Measurements from ENCODE around the gene SRGAP3.

The SRGAP3 gene

DNA sequence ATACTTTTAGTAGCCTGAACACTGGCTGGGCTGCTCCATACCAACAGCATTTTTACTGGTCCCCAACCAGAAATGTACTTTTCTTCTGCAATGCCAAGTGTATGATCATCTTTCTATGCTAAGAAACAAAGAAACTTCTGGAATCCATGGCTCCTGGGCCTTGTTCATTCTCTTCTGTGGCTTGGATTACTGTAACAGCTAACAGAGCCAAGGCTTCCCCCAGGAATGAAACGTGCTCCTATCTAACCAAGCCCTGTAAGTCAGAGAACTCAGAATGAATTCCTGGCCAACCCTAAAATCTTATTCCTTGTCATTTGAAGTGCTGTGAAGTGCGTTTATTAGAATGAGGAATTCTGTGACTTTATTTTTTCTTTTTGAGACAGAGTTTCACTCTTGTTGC lies 183.3 kb downstream of the SRGAP3 start:
- no peak for DNase-seq (ENCODE audit: low read depth)
- TF ChIP-seq, protein P1, sequence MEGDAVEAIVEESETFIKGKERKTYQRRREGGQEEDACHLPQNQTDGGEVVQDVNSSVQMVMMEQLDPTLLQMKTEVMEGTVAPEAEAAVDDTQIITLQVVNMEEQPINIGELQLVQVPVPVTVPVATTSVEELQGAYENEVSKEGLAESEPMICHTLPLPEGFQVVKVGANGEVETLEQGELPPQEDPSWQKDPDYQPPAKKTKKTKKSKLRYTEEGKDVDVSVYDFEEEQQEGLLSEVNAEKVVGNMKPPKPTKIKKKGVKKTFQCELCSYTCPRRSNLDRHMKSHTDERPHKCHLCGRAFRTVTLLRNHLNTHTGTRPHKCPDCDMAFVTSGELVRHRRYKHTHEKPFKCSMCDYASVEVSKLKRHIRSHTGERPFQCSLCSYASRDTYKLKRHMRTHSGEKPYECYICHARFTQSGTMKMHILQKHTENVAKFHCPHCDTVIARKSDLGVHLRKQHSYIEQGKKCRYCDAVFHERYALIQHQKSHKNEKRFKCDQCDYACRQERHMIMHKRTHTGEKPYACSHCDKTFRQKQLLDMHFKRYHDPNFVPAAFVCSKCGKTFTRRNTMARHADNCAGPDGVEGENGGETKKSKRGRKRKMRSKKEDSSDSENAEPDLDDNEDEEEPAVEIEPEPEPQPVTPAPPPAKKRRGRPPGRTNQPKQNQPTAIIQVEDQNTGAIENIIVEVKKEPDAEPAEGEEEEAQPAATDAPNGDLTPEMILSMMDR (IDR thresholded peaks at IDR 0.05; ENCODE audit: control insufficient read depth, insufficient read depth, low read depth, low read length, missing control alignments) = no peak
- H3K4me3 ChIP-seq (ENCODE audit: control insufficient read depth, low read depth, low read length) = no peak overlapping the region

DNA sequence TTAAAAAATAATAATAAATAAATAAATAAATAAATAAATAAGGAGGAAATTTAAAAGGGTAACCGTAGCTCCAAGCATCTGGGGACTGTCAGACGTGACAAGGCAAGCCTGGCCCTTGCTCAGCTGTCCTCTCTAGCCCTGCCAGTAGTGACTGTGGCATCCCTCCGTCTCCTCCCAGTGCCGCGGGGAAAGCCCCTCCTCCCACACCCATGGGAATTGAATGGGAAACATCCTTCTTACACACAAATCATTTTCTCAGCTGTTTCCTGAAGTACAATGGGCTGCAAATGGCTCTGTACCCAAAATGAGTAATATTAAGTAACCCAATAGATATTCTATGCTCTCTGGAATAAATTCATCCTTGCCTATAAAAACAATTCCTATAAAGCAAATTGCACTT lies 184.6 kb downstream of the SRGAP3 start:
- DNase-seq (ENCODE audit: low read depth) = no peak
- TF ChIP-seq, protein P1 (IDR thresholded peaks at IDR 0.05; ENCODE audit: control insufficient read depth, insufficient read depth, low read depth, low read length, missing control alignments) = no peak
- H3K4me3 ChIP-seq (ENCODE audit: control insufficient read depth, low read depth, low read length) = no peak overlapping the region

DNA sequence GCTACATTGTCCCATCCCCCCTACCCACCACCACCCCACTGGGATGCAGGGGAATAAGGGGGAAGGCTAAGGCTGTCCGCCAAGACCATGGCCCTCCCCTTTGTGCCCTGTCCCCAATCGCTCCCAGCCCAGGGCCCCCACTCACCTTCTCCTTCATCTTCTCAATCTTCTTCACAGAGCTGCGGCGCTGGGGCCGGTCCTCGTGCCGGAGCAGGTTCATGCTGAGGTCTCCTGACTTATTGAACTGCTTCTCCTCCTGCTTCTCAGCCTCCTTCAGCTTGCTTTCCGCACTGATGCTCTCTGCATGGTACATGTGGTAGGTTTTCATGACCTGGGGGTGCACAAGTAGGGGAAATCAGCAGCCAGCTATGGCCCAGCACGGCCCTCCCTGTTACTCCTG lies 185.2 kb downstream of the SRGAP3 start:
- DNase-seq (ENCODE audit: low read depth) = no peak
- TF ChIP-seq, protein P1 (IDR thresholded peaks at IDR 0.05; ENCODE audit: control insufficient read depth, insufficient read depth, low read depth, low read length, missing control alignments) = no peak
- no peak overlapping the region for H3K4me3 ChIP-seq (ENCODE audit: control insufficient read depth, low read depth, low read length)

DNA sequence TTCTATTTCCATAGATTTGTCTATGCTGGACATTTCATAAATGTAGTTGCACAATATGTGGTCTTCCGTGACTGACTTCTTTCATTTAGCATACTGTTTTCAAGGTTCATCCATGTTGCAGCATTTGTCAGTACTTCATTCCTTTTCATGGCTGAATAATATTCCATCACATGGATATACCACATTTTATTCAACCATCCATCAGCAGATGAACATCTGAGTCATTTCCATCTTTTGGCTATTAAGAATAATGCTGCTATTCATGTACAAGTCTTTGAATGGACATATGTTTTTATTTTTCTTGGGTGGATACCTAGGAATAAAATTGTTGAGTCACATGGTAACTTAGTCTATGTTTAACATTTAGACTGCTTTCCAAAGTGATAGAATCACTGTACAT lies 186.9 kb downstream of the SRGAP3 start:
- TF ChIP-seq, protein P1 (IDR thresholded peaks at IDR 0.05; ENCODE audit: control insufficient read depth, insufficient read depth, low read depth, low read length, missing control alignments) = no peak
- H3K4me3 ChIP-seq (ENCODE audit: control insufficient read depth, low read depth, low read length) = no peak overlapping the region
- DNase-seq (ENCODE audit: low read depth) = no peak

DNA sequence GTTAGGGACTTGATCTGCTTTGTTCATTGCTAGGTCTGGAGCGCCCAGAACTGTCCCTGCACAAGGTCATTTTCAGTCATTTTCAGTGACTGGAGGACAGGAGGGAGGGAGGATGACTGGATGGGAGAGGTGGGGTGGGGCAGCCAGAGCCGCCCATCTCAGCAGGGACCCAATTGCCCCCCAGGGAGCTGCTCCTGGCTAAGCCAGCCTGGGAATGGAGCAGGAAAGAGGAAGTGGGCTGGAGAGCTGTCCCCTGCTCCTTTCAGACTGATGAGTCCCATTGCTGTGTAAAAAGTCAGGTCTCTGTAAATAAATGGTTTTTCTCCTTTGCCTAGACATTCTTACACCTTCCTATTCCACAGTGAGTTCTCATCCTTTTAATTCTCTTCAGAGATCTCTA lies 187.8 kb downstream of the SRGAP3 start:
- TF ChIP-seq, protein P1 (IDR thresholded peaks at IDR 0.05; ENCODE audit: control insufficient read depth, insufficient read depth, low read depth, low read length, missing control alignments) = no peak

DNA sequence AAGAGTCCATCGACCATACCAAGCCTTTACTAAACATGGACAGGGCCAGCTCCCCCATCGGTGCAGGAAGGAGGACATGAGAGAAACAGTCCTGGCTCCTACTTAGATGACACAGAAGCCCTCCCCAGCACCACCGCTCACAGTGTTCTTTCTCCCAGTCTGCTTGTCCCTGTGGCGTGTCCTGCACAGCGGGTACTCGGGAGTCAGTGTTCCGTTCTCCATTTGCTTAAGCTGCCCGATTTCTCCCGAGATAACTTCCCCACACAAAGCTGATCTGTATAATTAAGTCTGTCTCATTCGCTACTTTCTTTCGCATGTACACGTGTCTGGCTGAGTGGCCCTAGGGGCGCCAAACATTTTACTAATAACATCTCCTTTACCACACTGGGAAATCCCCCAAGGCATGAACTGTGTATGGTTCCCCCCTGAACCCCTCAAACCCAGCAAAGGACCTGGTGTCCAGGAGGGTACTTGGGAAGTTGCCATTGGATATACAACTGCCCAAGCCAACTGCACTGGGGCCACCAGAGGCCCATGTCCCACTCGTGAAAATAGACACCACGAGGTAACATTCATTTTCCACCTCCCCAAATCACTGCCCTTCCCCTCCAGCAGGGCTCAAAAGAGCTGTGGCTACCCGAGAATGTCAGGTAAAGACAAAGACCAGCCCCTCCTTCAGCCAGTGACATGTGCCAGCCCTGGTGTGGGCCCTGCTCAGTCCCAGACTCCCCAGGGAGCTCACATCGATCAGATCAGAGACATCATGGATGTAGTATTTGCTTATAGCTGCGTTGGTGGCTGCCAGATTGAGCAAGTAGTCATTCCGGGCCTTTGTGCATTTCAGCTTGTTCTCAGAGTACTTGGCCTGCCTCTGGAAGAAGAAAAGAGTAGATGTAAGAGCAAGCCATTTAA lies 189.7 kb downstream of the SRGAP3 start:
- TF ChIP-seq, protein P1 (IDR thresholded peaks at IDR 0.05; ENCODE audit: control insufficient read depth, insufficient read depth, low read depth, low read length, missing control alignments) = no peak
- no peak for DNase-seq (ENCODE audit: low read depth)
- no peak overlapping the region for H3K4me3 ChIP-seq (ENCODE audit: control insufficient read depth, low read depth, low read length)

More for the DNA sequence above, 187.8 kb downstream of the SRGAP3 start:
- no peak overlapping the region for H3K4me3 ChIP-seq (ENCODE audit: control insufficient read depth, low read depth, low read length)
- DNase-seq (ENCODE audit: low read depth) = no peak
